ENCODE data around the gene SCARB1. TPM values are rescaled to one million over a fixed set of nuclear protein-coding genes. Genes with fewer than 3 reads are reported as not detected.

SCARB1 gene
- total RNA-seq, 1 donor from 2014 or later, result 11.1 TPM

DNA sequence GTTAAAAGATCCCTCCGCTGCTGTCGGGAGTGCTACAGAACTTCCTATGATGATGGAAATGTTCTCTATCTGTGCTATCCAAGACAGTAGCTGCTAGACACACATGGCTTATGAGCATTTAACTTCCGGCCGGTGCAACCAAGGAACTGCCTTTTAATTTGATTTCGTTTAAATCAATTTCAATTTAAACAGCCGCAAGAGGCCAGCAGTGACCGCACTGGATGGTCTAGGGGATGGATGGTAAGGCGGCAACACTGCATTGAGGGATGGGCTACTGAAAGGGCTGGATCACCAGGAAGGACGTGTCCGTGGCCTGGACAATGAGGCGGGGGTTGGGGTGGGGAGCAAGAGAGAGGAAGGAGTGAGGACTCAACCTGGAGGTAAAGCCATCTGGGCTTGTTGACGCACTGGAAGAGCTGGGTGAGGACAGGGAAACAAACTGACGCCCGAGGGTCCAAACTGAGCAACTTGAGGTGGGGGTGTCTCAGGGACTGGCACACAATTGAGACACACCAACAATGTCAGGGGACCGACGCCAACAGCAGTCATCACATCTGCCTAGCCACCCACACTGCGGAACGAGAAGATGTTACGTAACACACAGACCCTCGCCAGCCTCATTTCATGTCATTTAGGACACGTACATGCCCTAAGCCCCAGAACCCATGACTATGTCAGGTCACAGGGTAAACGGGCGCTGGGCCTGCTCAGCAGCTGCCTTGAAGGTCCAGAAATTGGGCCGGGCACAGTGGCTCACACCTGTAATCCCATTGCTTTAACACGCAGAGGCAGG lies 57.6 kb downstream of the SCARB1 start:
- peaks cover 6% of the 10 kb centered on the region for H3K4me1 ChIP-seq
- intact Hi-C loops (cut with micrococcal nuclease), result no loop called here
- no peaks in the 10 kb centered on the region for H3K27me3 ChIP-seq (ENCODE audit: low read depth)
- no peak overlapping the region for H3K27ac ChIP-seq (replicated peaks)
- TF ChIP-seq, protein P1, sequence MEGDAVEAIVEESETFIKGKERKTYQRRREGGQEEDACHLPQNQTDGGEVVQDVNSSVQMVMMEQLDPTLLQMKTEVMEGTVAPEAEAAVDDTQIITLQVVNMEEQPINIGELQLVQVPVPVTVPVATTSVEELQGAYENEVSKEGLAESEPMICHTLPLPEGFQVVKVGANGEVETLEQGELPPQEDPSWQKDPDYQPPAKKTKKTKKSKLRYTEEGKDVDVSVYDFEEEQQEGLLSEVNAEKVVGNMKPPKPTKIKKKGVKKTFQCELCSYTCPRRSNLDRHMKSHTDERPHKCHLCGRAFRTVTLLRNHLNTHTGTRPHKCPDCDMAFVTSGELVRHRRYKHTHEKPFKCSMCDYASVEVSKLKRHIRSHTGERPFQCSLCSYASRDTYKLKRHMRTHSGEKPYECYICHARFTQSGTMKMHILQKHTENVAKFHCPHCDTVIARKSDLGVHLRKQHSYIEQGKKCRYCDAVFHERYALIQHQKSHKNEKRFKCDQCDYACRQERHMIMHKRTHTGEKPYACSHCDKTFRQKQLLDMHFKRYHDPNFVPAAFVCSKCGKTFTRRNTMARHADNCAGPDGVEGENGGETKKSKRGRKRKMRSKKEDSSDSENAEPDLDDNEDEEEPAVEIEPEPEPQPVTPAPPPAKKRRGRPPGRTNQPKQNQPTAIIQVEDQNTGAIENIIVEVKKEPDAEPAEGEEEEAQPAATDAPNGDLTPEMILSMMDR (IDR thresholded peaks at IDR 0.05; ENCODE audit: borderline replicate concordance), result no peak
- DNase-seq, result no peak
- no peaks in the 10 kb centered on the region for H3K9me3 ChIP-seq (replicated peaks)
- H3K36me3 ChIP-seq, result peaks cover 9% of the 10 kb centered on the region
- no peak overlapping the region for H3K4me3 ChIP-seq

DNA sequence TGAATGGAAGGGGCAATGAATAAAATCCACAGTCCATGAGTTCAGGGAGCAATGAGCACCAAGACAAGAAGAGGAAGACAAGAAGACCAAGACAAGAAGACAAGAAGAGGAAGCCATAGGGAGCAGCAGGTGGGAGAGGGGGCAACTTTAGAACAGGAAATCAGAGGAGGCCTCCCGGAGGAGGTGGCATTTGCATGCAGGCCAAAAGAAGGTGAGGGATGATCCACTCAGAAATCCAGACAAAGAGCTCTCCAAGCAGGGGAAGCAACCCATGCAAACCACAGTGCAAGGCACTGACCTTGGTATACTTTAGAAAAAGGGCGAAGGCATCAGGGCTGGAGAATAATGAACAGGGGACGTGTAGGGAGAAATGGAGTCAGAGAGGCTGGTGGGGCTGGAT lies 58.6 kb downstream of the SCARB1 start:
- H3K27me3 ChIP-seq (ENCODE audit: low read depth), result no peaks in the 10 kb centered on the region
- intact Hi-C loops (cut with micrococcal nuclease), result no loop called here
- H3K4me1 ChIP-seq, result peaks cover 6% of the 10 kb centered on the region
- no peaks in the 10 kb centered on the region for H3K9me3 ChIP-seq (replicated peaks)
- peaks cover 9% of the 10 kb centered on the region for H3K36me3 ChIP-seq
- no peak overlapping the region for H3K27ac ChIP-seq (replicated peaks)
- DNase-seq, result no peak
- TF ChIP-seq, protein P1 (IDR thresholded peaks at IDR 0.05; ENCODE audit: borderline replicate concordance), result no peak
- H3K4me3 ChIP-seq, result no peak overlapping the region

DNA sequence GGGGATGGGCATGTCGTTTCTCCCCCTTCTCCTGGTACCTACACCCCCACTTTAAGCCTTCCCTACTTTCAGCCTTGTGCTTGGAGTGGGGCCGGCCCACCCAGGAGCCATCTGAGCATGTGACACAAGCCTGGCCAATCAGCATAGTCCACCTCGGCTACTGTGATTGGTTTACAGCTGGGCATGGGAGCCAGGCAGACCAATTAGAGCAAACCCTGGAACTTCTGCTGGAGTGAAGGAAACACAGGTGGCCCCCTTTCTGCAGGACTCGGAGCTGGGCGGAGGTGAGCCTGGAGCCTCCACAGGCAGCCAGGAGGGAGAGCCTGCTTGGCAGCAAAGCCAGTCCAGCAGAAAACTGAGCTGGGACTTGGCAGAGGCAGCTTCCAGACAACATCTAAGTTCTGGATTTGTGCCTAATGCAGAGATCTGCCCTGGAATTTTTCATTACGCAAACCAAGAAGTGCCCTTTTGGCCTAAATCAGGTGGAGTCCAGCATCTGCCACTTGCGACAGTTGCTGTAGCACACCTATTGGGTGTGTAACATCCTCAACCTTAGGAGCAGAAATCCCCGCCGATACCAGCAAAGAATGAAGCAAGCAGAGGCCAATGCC lies 59.5 kb downstream of the SCARB1 start:
- no peak for DNase-seq
- Histone ChIP-seq H3K36me3 (peaks cover 9% of the 10 kb centered on the region), H3K9me3 (replicated peaks) (no peaks in the 10 kb centered on the region), H3K27me3 (ENCODE audit: low read depth) (no peaks in the 10 kb centered on the region), H3K4me3 (no peak overlapping the region), H3K27ac (replicated peaks) (peak overlapping the region; percentile 4), H3K4me1 (peaks cover 6% of the 10 kb centered on the region)
- intact Hi-C loops (cut with micrococcal nuclease), result no loop called here
- TF ChIP-seq, protein P1 (IDR thresholded peaks at IDR 0.05; ENCODE audit: borderline replicate concordance), result no peak

DNA sequence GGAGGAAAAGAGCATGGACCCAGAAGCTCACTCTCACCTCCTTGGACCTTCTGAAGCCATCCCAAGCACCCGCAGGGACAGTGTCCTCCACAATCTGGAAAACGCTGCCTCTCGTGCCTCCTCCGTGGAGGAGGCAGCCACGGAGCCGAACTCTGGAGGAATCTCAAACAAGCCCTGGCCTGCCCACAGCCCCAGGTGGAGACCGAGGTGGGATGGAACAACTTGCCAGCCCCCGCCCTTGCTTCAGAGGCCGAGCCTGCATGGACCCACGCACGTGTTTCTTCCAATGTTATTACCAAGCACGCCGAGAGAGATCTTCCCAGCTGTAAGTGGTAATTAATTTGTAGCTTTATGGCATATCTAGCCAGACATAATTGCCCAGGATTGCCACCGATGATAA lies 61.3 kb downstream of the SCARB1 start:
- intact Hi-C loops (cut with micrococcal nuclease), result no loop called here
- no peak overlapping the region for H3K27ac ChIP-seq (replicated peaks)
- peaks cover 9% of the 10 kb centered on the region for H3K36me3 ChIP-seq
- TF ChIP-seq, protein P1 (IDR thresholded peaks at IDR 0.05; ENCODE audit: borderline replicate concordance), result no peak
- no peak overlapping the region for H3K4me3 ChIP-seq
- no peaks in the 10 kb centered on the region for H3K9me3 ChIP-seq (replicated peaks)
- H3K27me3 ChIP-seq (ENCODE audit: low read depth), result no peaks in the 10 kb centered on the region
- no peak for DNase-seq
- H3K4me1 ChIP-seq, result peaks cover 6% of the 10 kb centered on the region

DNA sequence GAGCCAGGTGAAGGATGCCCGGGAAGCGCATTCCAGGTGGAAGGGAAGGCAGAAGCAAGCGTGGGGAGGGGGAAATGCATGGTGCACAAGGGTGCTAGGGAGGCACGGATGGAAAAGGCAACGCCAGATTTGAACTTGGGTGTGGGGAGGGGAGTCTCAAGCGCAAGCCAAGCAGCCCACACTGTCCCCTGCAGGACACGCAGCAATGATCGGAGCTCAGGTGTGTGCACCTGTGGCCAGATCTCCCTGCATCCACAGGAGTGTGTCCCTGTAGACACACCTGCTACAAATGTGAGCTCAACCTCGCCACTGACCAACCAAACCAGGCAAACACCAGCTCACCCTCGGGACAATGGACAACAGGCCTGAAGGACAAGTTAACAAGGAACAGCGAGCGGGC lies 63.2 kb downstream of the SCARB1 start:
- Histone ChIP-seq H3K4me1 (peaks cover 6% of the 10 kb centered on the region), H3K9me3 (replicated peaks) (no peaks in the 10 kb centered on the region), H3K27ac (replicated peaks) (no peak overlapping the region), H3K27me3 (ENCODE audit: low read depth) (no peaks in the 10 kb centered on the region), H3K4me3 (no peak overlapping the region), H3K36me3 (peaks cover 3% of the 10 kb centered on the region)
- TF ChIP-seq, protein P1 (IDR thresholded peaks at IDR 0.05; ENCODE audit: borderline replicate concordance), result no peak
- DNase-seq, result no peak
- intact Hi-C loops (cut with micrococcal nuclease), result no loop called here
